Central memory CD8-positive, alpha-beta T cell (primary cell): ENCODE measurements around the gene LPAR3.

Experiments
- ATAC-seq: fragments of 150-1000 bp; cut with Tn5 transposase; replicated peaks from 2 replicates; pipeline ENCODE4 v1.10.0; 2022; ENCODE audit warnings: mild to moderate bottlenecking, moderate FRiP score, moderate number of reproducible peaks; ENCODE audit not compliant: poor library complexity, severe bottlenecking; ENCODE audit errors: extremely low read depth
- DNase-seq, 2 donors: peaks; one replicate each; pipeline ENCODE4 v3.0.0; 2021; ENCODE audit warnings: low spot score in 2 of 2
- H3K27ac Mint-ChIP-seq: one replicate; pipeline ENCODE4 v1.8.0; 2022; ENCODE audit warnings: low read depth, mild to moderate bottlenecking, moderate library complexity, mixed read lengths
- H3K27me3 Mint-ChIP-seq: one replicate; pipeline ENCODE4 v1.8.0; 2022; ENCODE audit warnings: mixed read lengths
- H3K36me3 Mint-ChIP-seq: one replicate; pipeline ENCODE4 v1.8.0; 2022; ENCODE audit warnings: mild to moderate bottlenecking, moderate library complexity, mixed read lengths; ENCODE audit not compliant: insufficient read depth
- H3K4me1 Mint-ChIP-seq: one replicate; pipeline ENCODE4 v1.8.0; 2022; ENCODE audit warnings: mixed read lengths
- H3K4me3 Mint-ChIP-seq: one replicate; pipeline ENCODE4 v1.8.0; 2022; ENCODE audit warnings: mild to moderate bottlenecking, moderate library complexity, mixed read lengths
- H3K9me3 Mint-ChIP-seq: one replicate; pipeline ENCODE4 v1.8.0; 2022; ENCODE audit warnings: mixed read lengths

LPAR3 gene

DNA sequence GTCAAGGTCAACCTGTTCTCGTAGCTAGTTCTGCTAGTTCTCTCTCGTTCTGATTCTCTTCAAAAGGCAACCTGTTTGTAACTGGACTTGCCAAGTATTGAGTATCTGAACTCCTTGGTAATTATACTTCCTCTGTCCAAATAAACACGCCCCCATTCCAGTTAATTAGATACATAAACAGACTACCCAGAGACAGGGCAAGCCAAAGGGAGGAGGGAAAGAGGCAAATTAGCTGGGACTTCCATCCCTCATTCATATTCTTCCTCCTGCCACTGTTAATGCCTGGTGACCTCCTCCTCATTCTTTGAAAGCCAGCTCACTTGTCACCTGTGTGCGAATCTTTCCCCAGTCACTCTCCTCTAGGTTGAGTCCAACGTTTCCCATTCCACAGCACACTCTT, 62.9 kb downstream of the LPAR3 start:
- ATAC-seq (no peak), DNase-seq (no peak)
- H3K4me3 Mint-ChIP-seq, result no peak overlapping the region
- H3K27me3 Mint-ChIP-seq, result peaks cover 21% of the 10 kb centered on the region
- peaks cover 2% of the 10 kb centered on the region for H3K36me3 Mint-ChIP-seq
- H3K9me3 Mint-ChIP-seq, result no peaks in the 10 kb centered on the region
- H3K4me1 Mint-ChIP-seq, result no peaks in the 10 kb centered on the region
- no peak overlapping the region for H3K27ac Mint-ChIP-seq

DNA sequence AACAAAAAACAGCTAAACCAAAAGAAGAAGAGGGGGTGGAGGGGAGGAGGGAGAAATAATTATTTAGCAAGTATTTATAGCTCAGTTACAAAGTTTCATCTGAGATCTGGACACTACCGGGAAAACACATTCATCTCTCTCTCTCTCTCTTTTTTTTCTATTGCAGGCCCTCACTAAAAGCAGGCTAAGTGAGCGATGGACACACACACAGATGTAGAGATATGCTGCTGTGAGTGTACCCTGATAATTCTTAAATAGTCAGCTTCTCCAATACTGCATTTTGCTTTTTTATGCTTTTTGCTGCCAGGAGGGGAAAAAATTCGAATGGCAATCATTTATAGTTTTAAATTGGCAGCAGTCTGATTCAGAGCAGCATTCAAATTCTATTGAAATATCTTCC, 65.0 kb downstream of the LPAR3 start:
- H3K27ac Mint-ChIP-seq, result no peak overlapping the region
- no peak overlapping the region for H3K4me3 Mint-ChIP-seq
- H3K4me1 Mint-ChIP-seq, result no peaks in the 10 kb centered on the region
- DNase-seq, result no peak
- H3K36me3 Mint-ChIP-seq, result peaks cover 2% of the 10 kb centered on the region
- no peak for ATAC-seq
- peaks cover 21% of the 10 kb centered on the region for H3K27me3 Mint-ChIP-seq
- no peaks in the 10 kb centered on the region for H3K9me3 Mint-ChIP-seq

DNA sequence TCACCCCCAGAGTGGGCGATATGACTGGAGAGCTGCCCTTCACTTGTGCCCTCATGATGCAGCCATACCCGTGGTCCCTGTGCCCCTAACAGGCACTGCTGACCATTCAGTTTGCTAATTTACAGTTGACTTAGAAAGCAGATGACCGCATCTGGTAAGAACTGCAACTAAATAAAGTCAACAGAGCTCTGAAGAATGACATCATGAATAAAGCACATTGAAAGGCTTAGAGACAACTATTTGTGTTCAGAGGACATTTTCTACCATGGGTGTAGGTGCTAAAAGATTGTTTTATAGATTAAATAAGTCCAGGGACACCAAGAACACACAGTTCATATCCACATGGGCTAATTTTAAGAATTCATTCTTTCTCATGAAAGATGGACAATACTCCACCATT, 65.5 kb downstream of the LPAR3 start:
- DNase-seq (no peak), ATAC-seq (no peak)
- Mint-ChIP-seq H3K36me3 (peaks cover 2% of the 10 kb centered on the region), H3K9me3 (no peaks in the 10 kb centered on the region), H3K4me3 (no peak overlapping the region), H3K27me3 (peaks cover 19% of the 10 kb centered on the region), H3K27ac (no peak overlapping the region), H3K4me1 (no peaks in the 10 kb centered on the region)

DNA sequence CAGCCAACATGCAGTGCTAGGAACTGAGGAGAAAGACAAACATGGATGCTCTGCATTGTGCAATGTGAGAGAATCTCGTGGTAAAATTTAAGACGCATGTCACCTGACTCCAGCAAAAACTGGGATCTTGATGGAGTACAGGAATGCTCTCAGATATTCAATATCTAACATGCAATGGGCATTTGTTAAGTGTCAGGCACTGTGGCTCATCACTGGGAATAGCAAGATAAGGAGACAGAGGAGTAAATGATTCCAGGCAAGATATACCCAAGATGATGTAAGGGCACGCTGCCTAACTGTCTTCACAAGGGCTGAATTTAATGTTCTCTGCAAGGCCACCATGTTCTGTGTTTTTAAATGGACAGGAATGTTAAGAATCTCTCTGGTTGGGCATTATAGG, 67.8 kb downstream of the LPAR3 start:
- ATAC-seq (no peak), DNase-seq (no peak)
- Mint-ChIP-seq H3K9me3 (no peaks in the 10 kb centered on the region), H3K27me3 (peaks cover 14% of the 10 kb centered on the region), H3K4me1 (no peaks in the 10 kb centered on the region), H3K36me3 (no peaks in the 10 kb centered on the region), H3K4me3 (no peak overlapping the region), H3K27ac (no peak overlapping the region)

DNA sequence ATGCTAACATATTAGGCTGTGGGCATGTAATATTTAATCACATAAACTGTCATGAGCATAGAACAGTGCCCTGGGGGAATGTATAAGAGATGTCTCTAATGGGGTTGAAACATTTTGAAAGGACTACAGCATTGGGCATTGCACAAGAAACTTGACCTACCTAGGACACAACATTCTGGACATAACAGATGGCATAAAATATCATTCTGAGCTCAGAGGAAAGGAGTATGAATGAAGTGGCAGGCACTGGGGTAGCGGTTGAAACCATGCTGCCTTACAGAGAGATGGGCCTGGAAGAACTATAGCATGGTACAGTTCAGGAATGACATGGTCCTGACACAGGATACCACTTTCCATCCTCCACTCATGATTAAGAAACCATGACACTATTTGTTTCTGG, 69.0 kb downstream of the LPAR3 start:
- DNase-seq, result no peak
- no peaks in the 10 kb centered on the region for H3K4me1 Mint-ChIP-seq

DNA sequence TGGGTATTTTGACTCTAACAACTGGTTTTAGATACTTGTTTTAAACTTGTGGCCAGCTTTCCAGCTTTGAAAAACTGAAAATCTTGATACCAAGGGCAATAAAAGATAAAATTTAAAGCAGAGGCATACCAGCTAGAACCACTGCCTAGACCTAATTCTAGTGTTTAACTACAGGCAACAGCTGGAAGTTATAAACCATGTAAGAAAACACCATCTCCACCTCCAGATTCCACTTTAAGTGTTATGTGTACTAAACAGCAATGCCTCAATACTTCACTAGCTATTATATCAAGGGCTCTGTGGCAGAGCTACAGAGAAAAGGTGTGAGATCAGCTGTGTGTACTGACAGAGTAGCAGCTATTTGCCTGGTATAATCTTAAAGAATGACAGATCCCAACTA, 69.5 kb downstream of the LPAR3 start:
- no peak overlapping the region for H3K27ac Mint-ChIP-seq
- H3K36me3 Mint-ChIP-seq, result no peaks in the 10 kb centered on the region
- no peaks in the 10 kb centered on the region for H3K9me3 Mint-ChIP-seq
- no peak overlapping the region for H3K4me3 Mint-ChIP-seq
- DNase-seq, result no peak
- H3K27me3 Mint-ChIP-seq, result peaks cover 19% of the 10 kb centered on the region
- no peak for ATAC-seq
- H3K4me1 Mint-ChIP-seq, result no peaks in the 10 kb centered on the region

More for the DNA sequence above, 69.0 kb downstream of the LPAR3 start:
- Mint-ChIP-seq H3K9me3 (no peaks in the 10 kb centered on the region), H3K36me3 (no peaks in the 10 kb centered on the region), H3K4me3 (no peak overlapping the region), H3K27me3 (peaks cover 15% of the 10 kb centered on the region), H3K27ac (no peak overlapping the region)
- ATAC-seq, result no peak

DNA sequence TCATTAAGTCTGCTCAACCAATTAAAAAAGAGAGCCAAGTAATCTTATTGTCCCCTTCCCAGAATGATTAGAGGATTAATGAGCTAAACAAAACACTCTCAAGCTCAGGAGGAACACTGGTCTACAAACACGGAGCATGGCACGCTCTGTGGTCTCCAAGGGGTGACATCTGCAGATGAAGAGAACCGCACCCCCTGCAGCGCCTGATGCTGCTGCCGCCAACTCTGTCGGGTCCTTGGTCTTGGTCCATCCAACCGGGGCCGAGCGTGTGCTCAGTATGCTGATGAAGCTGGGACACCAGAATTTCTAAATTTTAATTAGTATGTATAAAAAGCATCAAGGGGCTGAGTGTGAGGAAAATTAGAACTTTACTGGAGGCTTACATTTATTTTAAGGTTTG, 82.7 kb downstream of the LPAR3 start:
- H3K27me3 Mint-ChIP-seq, result peaks cover 17% of the 10 kb centered on the region
- no peak overlapping the region for H3K27ac Mint-ChIP-seq
- no peak overlapping the region for H3K4me3 Mint-ChIP-seq
- DNase-seq (no peak), ATAC-seq (no peak)
- no peaks in the 10 kb centered on the region for H3K9me3 Mint-ChIP-seq
- H3K4me1 Mint-ChIP-seq, result no peaks in the 10 kb centered on the region
- H3K36me3 Mint-ChIP-seq, result no peaks in the 10 kb centered on the region

DNA sequence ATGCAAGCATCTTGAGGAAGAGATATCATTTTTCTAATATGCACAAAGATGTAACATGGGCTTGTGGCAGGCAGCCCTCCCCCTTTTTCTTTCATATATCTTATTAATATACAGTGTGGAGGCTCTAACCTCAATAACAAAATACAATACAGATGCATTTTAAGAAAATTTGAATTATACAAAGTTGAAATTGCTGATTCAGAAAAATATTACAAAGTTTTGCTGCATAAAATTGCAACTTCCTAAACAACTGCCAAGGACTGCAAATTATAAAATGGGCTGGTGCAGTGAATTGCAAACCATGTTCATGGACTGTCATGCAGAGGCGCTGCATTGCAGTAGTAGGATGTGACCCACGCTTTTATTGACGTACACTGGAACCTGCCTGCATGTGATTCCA, 84.0 kb downstream of the LPAR3 start:
- no peaks in the 10 kb centered on the region for H3K9me3 Mint-ChIP-seq
- no peak for ATAC-seq
- DNase-seq, result no peak
- no peak overlapping the region for H3K27ac Mint-ChIP-seq
- no peak overlapping the region for H3K4me3 Mint-ChIP-seq
- H3K27me3 Mint-ChIP-seq, result peaks cover 17% of the 10 kb centered on the region
- no peaks in the 10 kb centered on the region for H3K36me3 Mint-ChIP-seq
- no peaks in the 10 kb centered on the region for H3K4me1 Mint-ChIP-seq

DNA sequence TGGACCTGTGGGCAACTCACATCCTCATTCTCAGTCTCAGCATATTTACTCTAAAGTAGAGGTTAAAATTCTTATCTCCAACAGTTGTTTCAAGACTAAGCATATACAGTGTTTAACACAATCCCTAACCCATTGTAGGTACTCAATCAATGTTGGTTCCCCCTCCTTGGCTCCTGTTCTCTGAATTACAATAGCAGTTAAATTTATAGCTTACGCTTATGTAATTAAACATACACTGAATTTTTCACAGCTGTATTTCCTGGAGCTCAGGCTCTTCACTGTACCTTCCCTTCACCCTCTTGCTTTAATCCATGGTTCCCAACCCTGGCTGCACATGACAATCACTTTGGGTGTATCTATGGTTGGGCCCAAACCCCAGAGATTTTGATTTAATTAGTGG, 89.4 kb downstream of the LPAR3 start:
- Mint-ChIP-seq H3K4me1 (no peaks in the 10 kb centered on the region), H3K9me3 (no peaks in the 10 kb centered on the region), H3K36me3 (no peaks in the 10 kb centered on the region), H3K27ac (no peak overlapping the region), H3K27me3 (peaks cover 7% of the 10 kb centered on the region), H3K4me3 (no peak overlapping the region)
- ATAC-seq (no peak), DNase-seq (no peak)

DNA sequence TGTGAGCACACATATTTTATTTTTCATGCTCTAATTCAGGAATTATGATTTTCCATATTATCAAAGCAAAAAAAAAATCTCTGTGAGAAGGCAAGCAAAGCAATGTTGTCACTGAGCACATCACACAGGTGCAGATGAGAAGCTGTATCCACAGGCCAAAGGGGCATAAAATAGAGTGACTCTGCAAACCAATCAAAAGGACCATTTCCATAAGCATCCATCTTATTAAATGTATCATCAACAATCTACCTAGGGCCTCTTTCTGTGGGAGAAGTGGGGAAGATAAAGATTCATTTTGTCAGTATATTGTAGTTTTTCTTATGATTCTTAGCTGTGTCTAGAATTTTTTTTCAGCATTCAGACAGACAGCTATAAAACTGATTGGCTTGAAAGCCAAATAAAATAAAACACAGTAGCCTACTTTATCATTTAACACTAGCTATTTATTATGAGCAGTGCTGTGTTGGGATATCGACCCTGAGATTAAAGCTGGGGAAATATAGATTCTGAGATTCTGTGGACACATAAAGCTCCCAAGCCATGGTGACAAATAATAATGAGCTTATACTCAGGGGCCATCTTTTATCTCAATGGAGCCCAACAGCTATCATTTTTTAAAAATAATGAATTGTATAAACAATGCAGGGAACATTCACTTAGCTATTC, 90.3 kb downstream of the LPAR3 start:
- no peak for ATAC-seq
- H3K27ac Mint-ChIP-seq, result no peak overlapping the region
- H3K27me3 Mint-ChIP-seq, result peaks cover 7% of the 10 kb centered on the region
- H3K36me3 Mint-ChIP-seq, result no peaks in the 10 kb centered on the region
- H3K4me1 Mint-ChIP-seq, result no peaks in the 10 kb centered on the region
- no peak for DNase-seq
- no peak overlapping the region for H3K4me3 Mint-ChIP-seq
- H3K9me3 Mint-ChIP-seq, result no peaks in the 10 kb centered on the region

DNA sequence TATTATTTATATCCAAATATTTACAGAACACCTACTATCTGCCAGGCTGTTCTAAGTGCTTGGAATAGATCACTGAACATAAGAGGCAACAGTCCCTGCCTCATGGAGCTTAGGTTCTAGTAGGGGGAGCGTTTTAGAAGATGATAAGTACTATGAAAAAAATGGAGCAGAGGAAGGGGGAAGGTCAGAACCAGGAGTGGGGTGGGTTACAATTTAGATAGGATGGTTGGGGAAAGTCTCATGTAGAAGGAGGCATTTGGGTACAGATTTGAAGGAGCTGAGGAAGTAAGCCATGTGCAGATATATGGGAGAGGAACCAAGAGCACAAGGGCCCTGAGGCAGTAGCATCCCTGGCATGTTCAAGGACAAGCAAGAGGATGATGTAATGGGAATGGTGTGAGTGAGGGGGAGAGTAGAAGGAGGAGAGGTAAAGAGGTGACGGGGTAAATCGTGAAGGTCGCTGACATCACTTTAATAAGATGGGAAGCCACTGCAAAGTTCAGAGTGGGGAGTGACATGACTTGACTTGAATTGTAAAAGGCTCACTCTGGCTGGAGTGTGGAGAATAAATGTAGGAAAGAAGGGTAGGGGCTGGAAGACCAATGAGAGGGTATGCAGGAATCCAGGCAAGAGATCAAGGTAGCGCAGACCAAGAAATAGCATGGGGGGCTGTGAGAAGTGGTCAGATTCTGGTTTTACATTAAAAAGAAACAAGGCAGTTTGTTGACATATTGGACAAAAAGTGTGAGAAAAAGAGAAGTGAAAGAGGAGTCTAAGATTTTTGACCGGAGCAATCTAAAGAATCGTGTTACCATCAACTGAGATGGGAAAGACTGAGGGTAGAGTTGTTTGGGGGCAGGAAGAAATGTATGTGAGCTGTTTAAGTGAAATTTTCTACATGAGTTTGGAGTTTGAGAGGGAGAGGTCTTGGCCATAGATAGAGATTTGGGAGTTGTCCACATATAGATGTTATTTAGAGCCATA, 92.6 kb downstream of the LPAR3 start:
- H3K4me3 Mint-ChIP-seq, result no peak overlapping the region
- no peak for ATAC-seq
- no peak overlapping the region for H3K27ac Mint-ChIP-seq
- H3K27me3 Mint-ChIP-seq, result no peaks in the 10 kb centered on the region
- no peak for DNase-seq
- no peaks in the 10 kb centered on the region for H3K36me3 Mint-ChIP-seq
- H3K4me1 Mint-ChIP-seq, result no peaks in the 10 kb centered on the region
- no peaks in the 10 kb centered on the region for H3K9me3 Mint-ChIP-seq

DNA sequence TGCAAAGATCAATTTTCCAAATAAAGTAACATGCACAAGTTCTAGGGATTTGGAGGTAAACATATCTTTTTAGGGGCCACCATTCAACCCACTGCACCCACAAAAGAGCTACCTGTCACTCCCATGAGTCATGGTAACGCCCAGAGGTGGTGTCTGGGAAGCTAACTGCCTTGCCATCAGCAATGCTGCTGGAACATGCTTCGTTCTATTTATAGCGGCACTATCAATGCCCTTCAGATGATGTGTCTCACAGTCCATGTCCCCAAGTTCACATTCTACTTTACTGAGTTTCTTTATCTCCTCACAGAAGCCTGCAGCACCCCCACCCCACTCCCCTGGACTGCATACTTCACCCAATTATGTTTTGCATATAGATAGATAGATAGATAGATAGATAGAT, 95.4 kb downstream of the LPAR3 start:
- H3K4me1 Mint-ChIP-seq, result no peaks in the 10 kb centered on the region
- no peak overlapping the region for H3K4me3 Mint-ChIP-seq
- no peaks in the 10 kb centered on the region for H3K9me3 Mint-ChIP-seq
- no peaks in the 10 kb centered on the region for H3K36me3 Mint-ChIP-seq
- DNase-seq (no peak), ATAC-seq (no peak)
- H3K27ac Mint-ChIP-seq, result no peak overlapping the region
- H3K27me3 Mint-ChIP-seq, result no peaks in the 10 kb centered on the region

DNA sequence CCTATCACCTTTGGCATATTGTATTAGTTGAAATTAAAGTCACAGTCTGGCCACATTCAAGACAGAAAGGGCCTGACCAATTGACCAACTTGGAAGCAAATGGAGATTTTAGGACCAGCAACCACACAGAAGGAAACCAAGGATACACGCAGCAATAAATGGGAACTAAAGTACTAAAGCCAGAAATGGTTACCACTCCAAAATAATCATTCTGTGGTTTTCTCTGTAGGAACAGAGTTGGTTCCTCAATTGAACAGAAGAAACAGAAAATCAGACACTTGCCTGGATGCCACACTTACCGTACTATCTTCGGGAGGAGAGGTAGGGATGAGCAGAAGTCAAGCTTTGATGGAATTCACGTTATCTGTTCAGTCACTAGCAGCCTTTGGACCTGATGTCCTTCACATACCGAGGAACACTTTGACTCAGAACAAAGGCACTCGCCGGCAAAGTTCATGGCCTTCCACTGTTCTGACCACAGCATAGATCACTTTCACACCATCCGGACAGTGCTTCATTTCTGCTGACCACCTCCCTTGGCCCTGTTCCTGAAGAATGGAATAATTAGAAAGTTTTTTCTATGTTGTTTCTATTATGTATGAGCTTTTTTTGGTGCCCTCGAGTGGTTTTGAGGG, 96.9 kb downstream of the LPAR3 start:
- Mint-ChIP-seq H3K9me3 (no peaks in the 10 kb centered on the region), H3K27me3 (peaks cover 9% of the 10 kb centered on the region), H3K27ac (no peak overlapping the region), H3K4me1 (no peaks in the 10 kb centered on the region), H3K36me3 (no peaks in the 10 kb centered on the region), H3K4me3 (no peak overlapping the region)
- DNase-seq, result no peak
- no peak for ATAC-seq
